ENCODE data around the gene NME4.

GRCh38 chr16:366476-366875 is 30.5 kb upstream of the NME4 start:
- no peak for TF ChIP-seq ZNF701 (tag by site-specific recombination; IDR thresholded peaks at IDR 0.05)
- TF ChIP-seq TSHZ1 (tag by site-specific recombination; IDR thresholded peaks at IDR 0.05; ENCODE audit: borderline replicate concordance), result no peak
- no peak for TF ChIP-seq CTCF (tag by site-specific recombination; IDR thresholded peaks at IDR 0.05)
- no peak for TF ChIP-seq PRDM4 (tag by site-specific recombination; IDR thresholded peaks at IDR 0.05)
- no peak for TF ChIP-seq ZFP37 (tag by site-specific recombination; IDR thresholded peaks at IDR 0.05)
- no peak for TF ChIP-seq ATF2 (tag by site-specific recombination; IDR thresholded peaks at IDR 0.05; ENCODE audit: low read depth)
- no peak for TF ChIP-seq ZNF398 (tag by site-specific recombination; IDR thresholded peaks at IDR 0.05)
